SH-SY5Y (cell line): ENCODE results near the gene KCNMB1.

Source experiments
- GATA2 ChIP-seq: IDR thresholded peaks from 2 replicates; pipeline ENCODE4 v1.6.1; 2011; ENCODE audit warnings: mild to moderate bottlenecking, low read depth, low read length
- GATA3 ChIP-seq: IDR thresholded peaks from 2 replicates; pipeline ENCODE4 v1.6.1; 2011; ENCODE audit warnings: low read depth, mild to moderate bottlenecking, low read length, moderate library complexity

GRCh38 chr5:170416526-170416925 is 27.4 kb upstream of the KCNMB1 start:
- TF ChIP-seq GATA3 (no peak), GATA2 (no peak)
